HepG2 (cell line): Measurements from ENCODE around the gene CHST12. TPM values are rescaled to one million over a fixed set of nuclear protein-coding genes. Genes with fewer than 3 reads are reported as not detected.
A peak's percentile ranks its signal among the peaks of the same experiment; 100 is the strongest.

ENCODE experiments used
- CEBPG ChIP-seq: IDR thresholded peaks from 2 replicates; pipeline ENCODE4 v1.6.1; 2016
- IRX3 ChIP-seq: sonication (generic); formaldehyde crosslinking; IDR thresholded peaks from 2 replicates; pipeline ENCODE4 v1.8.1; 2023; ENCODE audit warnings: mild to moderate bottlenecking, low read depth, missing genetic modification reagents, borderline replicate concordance
- MED1 ChIP-seq: sonication (generic); formaldehyde crosslinking; IDR thresholded peaks from 2 replicates; pipeline ENCODE4 v1.4.0; 2020; ENCODE audit warnings: missing genetic modification reagents
- NFATC3 ChIP-seq: sonication (generic); formaldehyde crosslinking; IDR thresholded peaks from 2 replicates; pipeline ENCODE4 v1.5.1; 2020; ENCODE audit warnings: mild to moderate bottlenecking, missing genetic modification reagents
- RCOR2 ChIP-seq: IDR thresholded peaks from 2 replicates; pipeline ENCODE4 v1.6.1; 2016; ENCODE audit warnings: missing biosample characterization, missing genetic modification reagents
- SMAD3 ChIP-seq: sonication (generic); formaldehyde crosslinking; IDR thresholded peaks from 2 replicates; pipeline ENCODE4 v1.4.0; 2020; ENCODE audit warnings: missing genetic modification reagents
- ZMYM3 ChIP-seq: sonication (generic); formaldehyde crosslinking; IDR thresholded peaks from 2 replicates; pipeline ENCODE4 v1.5.1; 2020; ENCODE audit warnings: mild to moderate bottlenecking, missing genetic modification reagents
- ZNF670 ChIP-seq: sonication (generic); formaldehyde crosslinking; IDR thresholded peaks from 2 replicates; pipeline ENCODE4 v1.8.0; 2022; ENCODE audit warnings: mild to moderate bottlenecking, missing genetic modification reagents, borderline replicate concordance
- polyA plus RNA-seq, 8 experiments: library from polyadenylated mRNA; depleted of rRNA in 3 of 8; stranded (reverse) in 7 of 8; unstranded in 1 of 8; fragments of >200 nt; fragmentation: Illumina TruSeq in 4 of 8; extraction: Trizol in 4 of 8; gene quantifications; 2 replicates each; pipeline versions ENCODE4 v1.2.1 to v1.2.3, GENCODE V29; 2011 to 2016; ENCODE audit warnings: low read depth in 4 of 8, missing spikeins in 1 of 8, mixed read lengths in 1 of 8; ENCODE audit not compliant: insufficient read depth in 1 of 8
- total RNA-seq, 5 experiments: library from RNA; depleted of rRNA; stranded (reverse); fragments of >200 nt; fragmentation: Illumina TruSeq; extraction: Trizol; gene quantifications; 2 replicates each; pipeline ENCODE4 v1.2.3, GENCODE V29; 2016; ENCODE audit warnings: low read depth in 1 of 5
- TF ChIP-seq, protein P1 (sequence below): sonication (generic); formaldehyde crosslinking; IDR thresholded peaks from 2 replicates; pipeline ENCODE4 v1.4.0; 2020; ENCODE audit warnings: mild to moderate bottlenecking, missing genetic modification reagents
- TF ChIP-seq, protein P2 (sequence below): sonication (generic); formaldehyde crosslinking; IDR thresholded peaks from 2 replicates; pipeline ENCODE4 v1.4.0; 2020; ENCODE audit warnings: missing genetic modification reagents
- TF ChIP-seq, protein P3 (sequence below): IDR thresholded peaks from 2 replicates; pipeline ENCODE4 v1.6.1; 2012; ENCODE audit warnings: low read depth, low read length, improper control_type of control experiment
- TF ChIP-seq, protein P4 (sequence below): sonication (generic); formaldehyde crosslinking; IDR thresholded peaks from 2 replicates; pipeline ENCODE4 v1.4.0; 2020; ENCODE audit warnings: low read depth, missing genetic modification reagents

CHST12 gene
- total and polyA plus RNA-seq, 2 of the 13 experiments (the other 11 are each of a cell fraction or from before 2014, with no cell fraction given), result 6.4 to 15.8 TPM

DNA sequence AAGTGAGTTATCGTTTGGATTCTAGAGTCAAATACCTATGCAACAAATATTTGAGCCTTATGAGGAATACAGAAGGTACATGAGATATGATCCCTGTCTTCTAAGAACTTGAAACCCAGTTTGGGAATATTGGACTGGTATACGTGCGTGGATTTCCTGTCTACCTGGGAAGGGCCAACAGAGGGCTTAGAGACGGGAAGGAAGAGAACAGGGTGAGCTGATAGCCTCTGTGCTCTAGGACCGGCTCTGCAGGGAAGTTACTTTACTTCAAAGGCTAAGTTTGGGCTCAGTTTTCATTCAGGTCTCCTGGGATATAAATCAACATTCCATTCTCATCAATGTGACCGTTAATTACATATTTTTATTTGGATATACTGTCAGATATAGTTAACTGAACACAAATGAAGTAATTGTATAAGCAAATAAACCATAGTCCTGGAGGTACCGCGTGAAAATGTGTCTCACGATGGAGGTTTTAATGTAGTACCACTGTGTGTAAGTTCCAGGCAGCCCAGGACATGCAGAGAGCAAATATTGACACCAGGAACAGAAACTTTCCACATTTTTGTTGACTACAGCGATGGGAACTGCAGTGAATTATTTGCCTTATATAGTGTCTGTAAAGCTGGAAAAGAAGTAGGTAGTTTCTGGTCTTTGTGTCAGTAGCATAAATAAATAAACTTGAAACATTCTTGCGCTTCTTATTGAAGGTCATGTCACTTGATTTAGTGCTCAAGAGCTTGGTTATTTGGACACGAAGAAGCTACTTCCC lies 8.6 kb downstream of the CHST12 start (continued):
- TF ChIP-seq, protein P1, sequence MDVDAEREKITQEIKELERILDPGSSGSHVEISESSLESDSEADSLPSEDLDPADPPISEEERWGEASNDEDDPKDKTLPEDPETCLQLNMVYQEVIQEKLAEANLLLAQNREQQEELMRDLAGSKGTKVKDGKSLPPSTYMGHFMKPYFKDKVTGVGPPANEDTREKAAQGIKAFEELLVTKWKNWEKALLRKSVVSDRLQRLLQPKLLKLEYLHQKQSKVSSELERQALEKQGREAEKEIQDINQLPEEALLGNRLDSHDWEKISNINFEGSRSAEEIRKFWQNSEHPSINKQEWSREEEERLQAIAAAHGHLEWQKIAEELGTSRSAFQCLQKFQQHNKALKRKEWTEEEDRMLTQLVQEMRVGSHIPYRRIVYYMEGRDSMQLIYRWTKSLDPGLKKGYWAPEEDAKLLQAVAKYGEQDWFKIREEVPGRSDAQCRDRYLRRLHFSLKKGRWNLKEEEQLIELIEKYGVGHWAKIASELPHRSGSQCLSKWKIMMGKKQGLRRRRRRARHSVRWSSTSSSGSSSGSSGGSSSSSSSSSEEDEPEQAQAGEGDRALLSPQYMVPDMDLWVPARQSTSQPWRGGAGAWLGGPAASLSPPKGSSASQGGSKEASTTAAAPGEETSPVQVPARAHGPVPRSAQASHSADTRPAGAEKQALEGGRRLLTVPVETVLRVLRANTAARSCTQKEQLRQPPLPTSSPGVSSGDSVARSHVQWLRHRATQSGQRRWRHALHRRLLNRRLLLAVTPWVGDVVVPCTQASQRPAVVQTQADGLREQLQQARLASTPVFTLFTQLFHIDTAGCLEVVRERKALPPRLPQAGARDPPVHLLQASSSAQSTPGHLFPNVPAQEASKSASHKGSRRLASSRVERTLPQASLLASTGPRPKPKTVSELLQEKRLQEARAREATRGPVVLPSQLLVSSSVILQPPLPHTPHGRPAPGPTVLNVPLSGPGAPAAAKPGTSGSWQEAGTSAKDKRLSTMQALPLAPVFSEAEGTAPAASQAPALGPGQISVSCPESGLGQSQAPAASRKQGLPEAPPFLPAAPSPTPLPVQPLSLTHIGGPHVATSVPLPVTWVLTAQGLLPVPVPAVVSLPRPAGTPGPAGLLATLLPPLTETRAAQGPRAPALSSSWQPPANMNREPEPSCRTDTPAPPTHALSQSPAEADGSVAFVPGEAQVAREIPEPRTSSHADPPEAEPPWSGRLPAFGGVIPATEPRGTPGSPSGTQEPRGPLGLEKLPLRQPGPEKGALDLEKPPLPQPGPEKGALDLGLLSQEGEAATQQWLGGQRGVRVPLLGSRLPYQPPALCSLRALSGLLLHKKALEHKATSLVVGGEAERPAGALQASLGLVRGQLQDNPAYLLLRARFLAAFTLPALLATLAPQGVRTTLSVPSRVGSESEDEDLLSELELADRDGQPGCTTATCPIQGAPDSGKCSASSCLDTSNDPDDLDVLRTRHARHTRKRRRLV (CRISPR knock-in tag), result no peak
- TF ChIP-seq SMAD3 (CRISPR knock-in tag) (0 out of 2 replicates have a peak, but pooled peaks have one; percentile 31), IRX3 (no peak), MED1 (peak; percentile 50), ZMYM3 (CRISPR knock-in tag) (peak; percentile 60; the same call in 1 of the 2 replicates), CEBPG (no peak; the same call in 1 of the 2 replicates), ZNF670 (no peak), RCOR2 (0 out of 2 replicates have a peak, but pooled peaks have one; percentile 25), NFATC3 (no peak)
- TF ChIP-seq, protein P2, sequence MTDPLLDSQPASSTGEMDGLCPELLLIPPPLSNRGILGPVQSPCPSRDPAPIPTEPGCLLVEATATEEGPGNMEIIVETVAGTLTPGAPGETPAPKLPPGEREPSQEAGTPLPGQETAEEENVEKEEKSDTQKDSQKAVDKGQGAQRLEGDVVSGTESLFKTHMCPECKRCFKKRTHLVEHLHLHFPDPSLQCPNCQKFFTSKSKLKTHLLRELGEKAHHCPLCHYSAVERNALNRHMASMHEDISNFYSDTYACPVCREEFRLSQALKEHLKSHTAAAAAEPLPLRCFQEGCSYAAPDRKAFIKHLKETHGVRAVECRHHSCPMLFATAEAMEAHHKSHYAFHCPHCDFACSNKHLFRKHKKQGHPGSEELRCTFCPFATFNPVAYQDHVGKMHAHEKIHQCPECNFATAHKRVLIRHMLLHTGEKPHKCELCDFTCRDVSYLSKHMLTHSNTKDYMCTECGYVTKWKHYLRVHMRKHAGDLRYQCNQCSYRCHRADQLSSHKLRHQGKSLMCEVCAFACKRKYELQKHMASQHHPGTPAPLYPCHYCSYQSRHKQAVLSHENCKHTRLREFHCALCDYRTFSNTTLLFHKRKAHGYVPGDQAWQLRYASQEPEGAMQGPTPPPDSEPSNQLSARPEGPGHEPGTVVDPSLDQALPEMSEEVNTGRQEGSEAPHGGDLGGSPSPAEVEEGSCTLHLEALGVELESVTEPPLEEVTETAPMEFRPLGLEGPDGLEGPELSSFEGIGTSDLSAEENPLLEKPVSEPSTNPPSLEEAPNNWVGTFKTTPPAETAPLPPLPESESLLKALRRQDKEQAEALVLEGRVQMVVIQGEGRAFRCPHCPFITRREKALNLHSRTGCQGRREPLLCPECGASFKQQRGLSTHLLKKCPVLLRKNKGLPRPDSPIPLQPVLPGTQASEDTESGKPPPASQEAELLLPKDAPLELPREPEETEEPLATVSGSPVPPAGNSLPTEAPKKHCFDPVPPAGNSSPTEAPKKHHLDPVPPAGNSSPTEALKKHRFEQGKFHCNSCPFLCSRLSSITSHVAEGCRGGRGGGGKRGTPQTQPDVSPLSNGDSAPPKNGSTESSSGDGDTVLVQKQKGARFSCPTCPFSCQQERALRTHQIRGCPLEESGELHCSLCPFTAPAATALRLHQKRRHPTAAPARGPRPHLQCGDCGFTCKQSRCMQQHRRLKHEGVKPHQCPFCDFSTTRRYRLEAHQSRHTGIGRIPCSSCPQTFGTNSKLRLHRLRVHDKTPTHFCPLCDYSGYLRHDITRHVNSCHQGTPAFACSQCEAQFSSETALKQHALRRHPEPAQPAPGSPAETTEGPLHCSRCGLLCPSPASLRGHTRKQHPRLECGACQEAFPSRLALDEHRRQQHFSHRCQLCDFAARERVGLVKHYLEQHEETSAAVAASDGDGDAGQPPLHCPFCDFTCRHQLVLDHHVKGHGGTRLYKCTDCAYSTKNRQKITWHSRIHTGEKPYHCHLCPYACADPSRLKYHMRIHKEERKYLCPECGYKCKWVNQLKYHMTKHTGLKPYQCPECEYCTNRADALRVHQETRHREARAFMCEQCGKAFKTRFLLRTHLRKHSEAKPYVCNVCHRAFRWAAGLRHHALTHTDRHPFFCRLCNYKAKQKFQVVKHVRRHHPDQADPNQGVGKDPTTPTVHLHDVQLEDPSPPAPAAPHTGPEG (CRISPR knock-in tag), result no peak
- TF ChIP-seq, protein P3, sequence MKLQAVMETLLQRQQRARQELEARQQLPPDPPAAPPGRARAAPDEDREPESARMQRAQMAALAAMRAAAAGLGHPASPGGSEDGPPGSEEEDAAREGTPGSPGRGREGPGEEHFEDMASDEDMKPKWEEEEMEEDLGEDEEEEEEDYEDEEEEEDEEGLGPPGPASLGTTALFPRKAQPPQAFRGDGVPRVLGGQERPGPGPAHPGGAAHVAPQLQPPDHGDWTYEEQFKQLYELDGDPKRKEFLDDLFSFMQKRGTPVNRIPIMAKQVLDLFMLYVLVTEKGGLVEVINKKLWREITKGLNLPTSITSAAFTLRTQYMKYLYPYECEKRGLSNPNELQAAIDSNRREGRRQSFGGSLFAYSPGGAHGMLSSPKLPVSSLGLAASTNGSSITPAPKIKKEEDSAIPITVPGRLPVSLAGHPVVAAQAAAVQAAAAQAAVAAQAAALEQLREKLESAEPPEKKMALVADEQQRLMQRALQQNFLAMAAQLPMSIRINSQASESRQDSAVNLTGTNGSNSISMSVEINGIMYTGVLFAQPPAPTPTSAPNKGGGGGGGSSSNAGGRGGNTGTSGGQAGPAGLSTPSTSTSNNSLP, result peak; percentile 62
- TF ChIP-seq, protein P4, sequence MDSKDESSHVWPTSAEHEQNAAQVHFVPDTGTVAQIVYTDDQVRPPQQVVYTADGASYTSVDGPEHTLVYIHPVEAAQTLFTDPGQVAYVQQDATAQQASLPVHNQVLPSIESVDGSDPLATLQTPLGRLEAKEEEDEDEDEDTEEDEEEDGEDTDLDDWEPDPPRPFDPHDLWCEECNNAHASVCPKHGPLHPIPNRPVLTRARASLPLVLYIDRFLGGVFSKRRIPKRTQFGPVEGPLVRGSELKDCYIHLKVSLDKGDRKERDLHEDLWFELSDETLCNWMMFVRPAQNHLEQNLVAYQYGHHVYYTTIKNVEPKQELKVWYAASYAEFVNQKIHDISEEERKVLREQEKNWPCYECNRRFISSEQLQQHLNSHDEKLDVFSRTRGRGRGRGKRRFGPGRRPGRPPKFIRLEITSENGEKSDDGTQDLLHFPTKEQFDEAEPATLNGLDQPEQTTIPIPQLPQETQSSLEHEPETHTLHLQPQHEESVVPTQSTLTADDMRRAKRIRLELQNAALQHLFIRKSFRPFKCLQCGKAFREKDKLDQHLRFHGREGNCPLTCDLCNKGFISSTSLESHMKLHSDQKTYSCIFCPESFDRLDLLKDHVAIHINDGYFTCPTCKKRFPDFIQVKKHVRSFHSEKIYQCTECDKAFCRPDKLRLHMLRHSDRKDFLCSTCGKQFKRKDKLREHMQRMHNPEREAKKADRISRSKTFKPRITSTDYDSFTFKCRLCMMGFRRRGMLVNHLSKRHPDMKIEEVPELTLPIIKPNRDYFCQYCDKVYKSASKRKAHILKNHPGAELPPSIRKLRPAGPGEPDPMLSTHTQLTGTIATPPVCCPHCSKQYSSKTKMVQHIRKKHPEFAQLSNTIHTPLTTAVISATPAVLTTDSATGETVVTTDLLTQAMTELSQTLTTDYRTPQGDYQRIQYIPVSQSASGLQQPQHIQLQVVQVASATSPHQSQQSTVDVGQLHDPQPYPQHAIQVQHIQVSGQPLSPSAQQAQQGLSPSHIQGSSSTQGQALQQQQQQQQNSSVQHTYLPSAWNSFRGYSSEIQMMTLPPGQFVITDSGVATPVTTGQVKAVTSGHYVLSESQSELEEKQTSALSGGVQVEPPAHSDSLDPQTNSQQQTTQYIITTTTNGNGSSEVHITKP (CRISPR knock-in tag), result peak; percentile 6; the same call in 1 of the 2 replicates
